Central memory CD8-positive, alpha-beta T cell (primary cell): ENCODE data around the gene TMTC1.

Experiments used
- ATAC-seq: fragments of 150-1000 bp; cut with Tn5 transposase; replicated peaks from 2 replicates; pipeline ENCODE4 v1.10.0; 2022; ENCODE audit warnings: mild to moderate bottlenecking, moderate FRiP score, moderate number of reproducible peaks; ENCODE audit not compliant: poor library complexity, severe bottlenecking; ENCODE audit errors: extremely low read depth
- DNase-seq, 2 donors: peaks; one replicate each; pipeline ENCODE4 v3.0.0; 2021; ENCODE audit warnings: low spot score in 2 of 2
- H3K27ac Mint-ChIP-seq: one replicate; pipeline ENCODE4 v1.8.0; 2022; ENCODE audit warnings: low read depth, mild to moderate bottlenecking, moderate library complexity, mixed read lengths
- H3K27me3 Mint-ChIP-seq: one replicate; pipeline ENCODE4 v1.8.0; 2022; ENCODE audit warnings: mixed read lengths
- H3K36me3 Mint-ChIP-seq: one replicate; pipeline ENCODE4 v1.8.0; 2022; ENCODE audit warnings: mild to moderate bottlenecking, moderate library complexity, mixed read lengths; ENCODE audit not compliant: insufficient read depth
- H3K4me1 Mint-ChIP-seq: one replicate; pipeline ENCODE4 v1.8.0; 2022; ENCODE audit warnings: mixed read lengths
- H3K4me3 Mint-ChIP-seq: one replicate; pipeline ENCODE4 v1.8.0; 2022; ENCODE audit warnings: mild to moderate bottlenecking, moderate library complexity, mixed read lengths
- H3K9me3 Mint-ChIP-seq: one replicate; pipeline ENCODE4 v1.8.0; 2022; ENCODE audit warnings: mixed read lengths

The TMTC1 gene

DNA sequence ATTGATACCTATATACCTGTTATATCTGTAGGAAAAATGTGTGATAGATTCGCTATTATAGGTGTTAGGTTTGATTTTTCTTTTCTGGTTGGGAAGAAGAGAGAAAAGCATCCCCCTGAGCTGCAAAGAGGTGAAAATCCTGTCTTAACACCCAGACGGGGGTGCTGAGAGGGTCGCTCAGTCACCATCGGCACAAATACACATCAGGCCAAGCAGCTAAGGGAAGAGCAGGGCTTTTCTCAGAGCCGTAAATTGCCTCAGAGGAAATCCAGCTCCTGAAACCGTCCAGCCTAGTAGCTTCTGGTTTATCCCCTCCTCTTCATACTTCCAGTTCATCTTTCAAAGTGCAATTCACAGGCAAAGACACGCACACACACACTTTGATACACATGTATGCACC is 175.2 kb downstream of the TMTC1 start:
- H3K4me1 Mint-ChIP-seq = no peaks in the 10 kb centered on the region
- no peak overlapping the region for H3K27ac Mint-ChIP-seq
- H3K36me3 Mint-ChIP-seq = no peaks in the 10 kb centered on the region
- H3K4me3 Mint-ChIP-seq = no peak overlapping the region
- no peak for ATAC-seq
- no peaks in the 10 kb centered on the region for H3K9me3 Mint-ChIP-seq
- H3K27me3 Mint-ChIP-seq = peaks cover 40% of the 10 kb centered on the region
- no peak for DNase-seq

DNA sequence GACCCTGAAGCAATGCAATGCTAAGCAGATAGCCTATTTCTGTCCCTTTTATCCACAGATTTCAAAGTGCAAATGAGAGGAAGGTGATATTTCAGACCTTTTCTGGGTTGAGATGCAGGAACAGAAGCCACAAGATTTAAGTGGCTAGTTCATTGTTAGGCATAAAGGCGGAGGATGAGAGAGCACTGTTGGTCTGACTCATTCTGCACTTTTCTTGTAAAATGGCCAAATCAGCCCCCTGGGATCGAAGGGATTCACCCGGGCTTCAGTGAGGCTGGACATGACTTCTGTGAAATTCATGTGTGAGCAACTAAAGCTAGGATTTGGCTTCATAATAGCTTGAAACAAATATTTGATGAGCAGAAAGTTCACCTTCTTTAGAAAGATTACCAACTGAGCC is 184.4 kb downstream of the TMTC1 start:
- no peak for DNase-seq
- no peak for ATAC-seq
- peaks cover 32% of the 10 kb centered on the region for H3K27me3 Mint-ChIP-seq
- H3K4me1 Mint-ChIP-seq = no peaks in the 10 kb centered on the region
- H3K9me3 Mint-ChIP-seq = no peaks in the 10 kb centered on the region
- no peaks in the 10 kb centered on the region for H3K36me3 Mint-ChIP-seq
- H3K4me3 Mint-ChIP-seq = no peak overlapping the region
- H3K27ac Mint-ChIP-seq = no peak overlapping the region

GRCh38 chr12:29595071-29595755 is 188.5 kb downstream of the TMTC1 start:
- Mint-ChIP-seq H3K27ac (no peak overlapping the region), H3K4me3 (no peak overlapping the region), H3K36me3 (no peaks in the 10 kb centered on the region), H3K9me3 (no peaks in the 10 kb centered on the region), H3K27me3 (peaks cover 23% of the 10 kb centered on the region), H3K4me1 (no peaks in the 10 kb centered on the region)
- DNase-seq (no peak), ATAC-seq (no peak)

DNA sequence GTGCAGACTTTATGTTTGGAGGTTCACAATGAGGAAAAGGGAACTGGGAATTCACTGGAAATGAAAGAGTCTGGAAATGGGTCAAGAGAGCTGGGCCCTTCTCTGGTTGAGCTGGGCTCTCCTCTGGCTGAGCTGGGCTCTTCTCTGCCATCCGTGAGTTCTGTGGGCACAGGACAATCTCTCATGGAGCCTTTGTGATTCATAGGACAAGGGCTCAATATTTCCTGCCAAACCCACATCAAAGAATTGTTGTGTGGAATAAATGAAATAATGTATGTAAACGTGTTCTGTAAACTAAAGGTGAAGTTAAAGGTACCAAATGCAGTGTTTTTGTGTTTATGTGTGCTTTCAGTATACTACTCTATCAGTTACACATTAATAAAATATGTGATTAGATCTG is 190.7 kb downstream of the TMTC1 start:
- peaks cover 2% of the 10 kb centered on the region for H3K36me3 Mint-ChIP-seq
- no peaks in the 10 kb centered on the region for H3K4me1 Mint-ChIP-seq
- ATAC-seq (no peak), DNase-seq (no peak)
- no peak overlapping the region for H3K27ac Mint-ChIP-seq
- H3K27me3 Mint-ChIP-seq = peaks cover 30% of the 10 kb centered on the region
- H3K4me3 Mint-ChIP-seq = no peak overlapping the region
- H3K9me3 Mint-ChIP-seq = no peaks in the 10 kb centered on the region

GRCh38 chr12:29591140-29592020 is 192.4 kb downstream of the TMTC1 start:
- peaks cover 2% of the 10 kb centered on the region for H3K36me3 Mint-ChIP-seq
- H3K9me3 Mint-ChIP-seq = no peaks in the 10 kb centered on the region
- H3K27ac Mint-ChIP-seq = no peak overlapping the region
- H3K27me3 Mint-ChIP-seq = peaks cover 35% of the 10 kb centered on the region
- H3K4me1 Mint-ChIP-seq = no peaks in the 10 kb centered on the region
- no peak for ATAC-seq
- no peak overlapping the region for H3K4me3 Mint-ChIP-seq
- no peak for DNase-seq

DNA sequence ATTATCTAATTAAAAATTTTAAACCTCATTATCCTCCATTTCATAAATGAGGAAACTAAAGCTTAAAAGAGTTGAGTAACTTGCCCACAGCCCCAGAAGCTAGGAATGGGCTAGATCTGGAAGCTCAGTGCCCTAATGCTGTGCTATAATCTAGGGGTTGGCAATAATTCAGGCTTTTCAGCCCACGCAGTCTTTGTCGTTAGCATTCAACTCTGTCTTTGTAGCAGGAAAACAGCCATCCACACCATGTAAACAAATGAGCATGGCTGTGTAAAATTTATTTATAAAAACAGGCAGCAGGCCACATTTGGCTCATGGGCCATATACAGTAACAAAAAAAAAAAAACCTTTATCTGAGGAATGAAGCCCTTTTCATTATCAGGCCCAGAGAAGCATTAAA is 193.9 kb downstream of the TMTC1 start:
- Mint-ChIP-seq H3K9me3 (no peaks in the 10 kb centered on the region), H3K27ac (no peak overlapping the region), H3K27me3 (peaks cover 23% of the 10 kb centered on the region), H3K4me1 (no peaks in the 10 kb centered on the region), H3K4me3 (no peak overlapping the region), H3K36me3 (peaks cover 2% of the 10 kb centered on the region)
- DNase-seq (no peak), ATAC-seq (no peak)

DNA sequence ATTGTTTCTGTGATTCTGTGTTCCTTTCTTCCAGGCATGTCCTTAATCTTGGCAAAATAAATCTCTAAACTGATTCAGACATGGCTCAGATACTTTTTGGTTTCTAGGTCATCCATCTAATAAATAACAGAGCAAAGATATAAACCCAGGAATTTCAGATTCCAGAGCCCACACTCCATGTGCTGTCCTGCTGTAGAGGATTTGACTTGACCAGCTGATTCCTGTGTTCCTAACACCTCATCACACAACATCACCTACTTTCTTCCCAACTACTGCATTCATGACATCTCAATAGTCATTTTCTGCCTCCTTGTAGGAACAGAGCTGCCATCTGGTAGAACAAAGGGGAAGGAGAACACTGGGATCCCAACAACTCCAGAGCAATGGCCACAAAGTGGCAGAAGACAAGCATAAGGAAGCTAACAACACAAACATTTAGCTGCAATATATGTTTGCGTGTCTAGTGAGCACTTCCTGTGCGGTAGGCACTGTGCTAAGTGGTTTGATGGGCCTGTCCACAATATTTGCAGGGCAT is 194.4 kb downstream of the TMTC1 start:
- Mint-ChIP-seq H3K4me1 (no peaks in the 10 kb centered on the region), H3K27ac (no peak overlapping the region), H3K36me3 (peaks cover 2% of the 10 kb centered on the region), H3K4me3 (no peak overlapping the region), H3K27me3 (peaks cover 23% of the 10 kb centered on the region), H3K9me3 (no peaks in the 10 kb centered on the region)
- DNase-seq = no peak
- ATAC-seq = no peak

DNA sequence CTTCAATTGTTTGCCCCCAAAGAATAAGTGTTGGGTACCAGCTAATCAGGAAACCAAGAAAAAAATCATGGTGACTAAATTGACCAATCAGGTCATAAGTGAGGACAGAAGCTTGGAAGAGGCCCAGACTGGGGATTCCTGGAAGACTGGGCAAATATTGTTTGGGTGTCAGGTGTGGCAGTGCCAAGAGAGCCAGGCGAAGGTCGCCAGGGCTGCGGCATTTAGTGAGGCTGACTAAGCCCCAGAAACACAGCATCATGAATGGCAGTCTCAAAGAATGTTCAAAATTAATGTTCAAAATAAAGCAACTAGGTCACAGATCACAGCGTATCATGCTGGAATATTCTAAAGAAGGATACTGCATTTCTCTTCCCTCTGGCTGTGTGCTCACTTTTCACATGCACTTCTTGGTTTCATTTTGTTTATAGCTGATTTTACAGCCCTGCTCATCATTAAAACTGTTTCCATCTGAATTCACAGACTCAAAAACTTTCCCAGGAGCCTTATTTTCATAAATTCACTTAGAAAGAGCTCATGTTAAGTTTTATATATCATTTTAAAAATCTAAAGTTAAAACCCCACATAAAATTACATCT is 201.0 kb downstream of the TMTC1 start:
- Mint-ChIP-seq H3K36me3 (no peaks in the 10 kb centered on the region), H3K4me3 (no peak overlapping the region), H3K27ac (no peak overlapping the region), H3K9me3 (no peaks in the 10 kb centered on the region), H3K4me1 (no peaks in the 10 kb centered on the region), H3K27me3 (peaks cover 2% of the 10 kb centered on the region)
- ATAC-seq (no peak), DNase-seq (no peak)

DNA sequence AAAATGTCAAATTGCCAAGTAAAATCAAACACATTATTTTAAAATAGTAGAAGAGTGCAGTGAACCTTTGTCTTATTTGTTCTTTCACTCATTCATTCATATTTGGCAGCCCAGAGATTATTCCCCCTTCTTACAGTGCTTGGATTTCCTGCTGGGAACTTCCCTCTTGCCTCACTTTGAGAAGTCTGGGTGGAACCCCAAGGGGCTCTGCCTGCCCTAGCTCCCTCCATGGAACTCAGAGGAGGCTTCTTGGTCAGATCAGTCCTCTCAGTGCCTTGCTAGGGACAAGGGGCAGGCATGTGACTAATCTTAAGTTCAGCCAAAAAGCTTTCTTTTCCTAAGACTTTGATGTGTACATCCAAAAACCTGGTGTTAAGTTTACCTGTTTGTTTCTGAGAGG is 201.6 kb downstream of the TMTC1 start:
- no peak for ATAC-seq
- Mint-ChIP-seq H3K4me1 (no peaks in the 10 kb centered on the region), H3K27ac (no peak overlapping the region), H3K4me3 (no peak overlapping the region), H3K27me3 (peaks cover 4% of the 10 kb centered on the region), H3K9me3 (no peaks in the 10 kb centered on the region), H3K36me3 (no peaks in the 10 kb centered on the region)
- DNase-seq = no peak

DNA sequence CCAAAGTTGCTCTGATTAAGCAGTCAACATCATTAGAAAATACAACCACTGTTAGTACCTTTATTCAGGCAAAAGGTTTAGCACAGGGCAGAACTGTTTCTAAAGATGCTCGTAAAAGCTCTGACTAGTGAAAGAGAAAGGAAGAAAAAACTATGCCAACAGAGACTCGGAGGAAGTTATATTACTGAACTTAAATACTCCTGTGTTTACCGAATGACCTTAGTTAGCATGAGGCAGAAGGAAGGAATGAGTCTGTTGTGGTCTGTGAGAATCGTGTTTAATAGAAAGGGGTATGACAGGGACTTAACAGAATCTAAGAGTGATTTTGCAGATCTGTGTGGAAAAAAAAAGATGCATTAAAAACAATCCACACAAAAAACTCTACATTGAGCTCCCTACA is 202.1 kb downstream of the TMTC1 start:
- Mint-ChIP-seq H3K4me3 (no peak overlapping the region), H3K27me3 (peaks cover 9% of the 10 kb centered on the region), H3K9me3 (no peaks in the 10 kb centered on the region), H3K4me1 (no peaks in the 10 kb centered on the region), H3K36me3 (no peaks in the 10 kb centered on the region), H3K27ac (no peak overlapping the region)
- DNase-seq (no peak), ATAC-seq (no peak)

- no peak for ATAC-seq
- H3K4me3 Mint-ChIP-seq = no peak overlapping the region
Observed at GRCh38 chr12:29580971-29581370, 202.8 kb downstream of the TMTC1 start.

GRCh38 chr12:29578731-29579130 is 205.0 kb downstream of the TMTC1 start:
- DNase-seq (no peak), ATAC-seq (no peak)
- H3K4me3 Mint-ChIP-seq = no peak overlapping the region
- no peak overlapping the region for H3K27ac Mint-ChIP-seq
- H3K36me3 Mint-ChIP-seq = no peaks in the 10 kb centered on the region
- no peaks in the 10 kb centered on the region for H3K9me3 Mint-ChIP-seq
- H3K27me3 Mint-ChIP-seq = peaks cover 18% of the 10 kb centered on the region
- H3K4me1 Mint-ChIP-seq = no peaks in the 10 kb centered on the region

More at GRCh38 chr12:29580971-29581370, 202.8 kb downstream of the TMTC1 start:
- no peak for DNase-seq
- H3K27ac Mint-ChIP-seq = no peak overlapping the region
- H3K4me1 Mint-ChIP-seq = no peaks in the 10 kb centered on the region
- peaks cover 16% of the 10 kb centered on the region for H3K27me3 Mint-ChIP-seq
- no peaks in the 10 kb centered on the region for H3K36me3 Mint-ChIP-seq
- H3K9me3 Mint-ChIP-seq = no peaks in the 10 kb centered on the region
